ENCODE data around the gene TEX29.

The TEX29 gene

GRCh38 chr13:111319998-111320911 lies at the start of gene TEX29:
TEX29 (plus strand) TSS chr13:111320642; CDS start chr13:111320891, 249 bp downstream.
- DNase-seq: no peak

GRCh38 chr13:111270765-111271698 lies 49.4 kb upstream of the TEX29 start:
- no peak for DNase-seq

GRCh38 chr13:111272117-111272516 lies 48.3 kb upstream of the TEX29 start:
- DNase-seq: no peak

- no peak for DNase-seq
Measured at GRCh38 chr13:111275382-111275781, 45.1 kb upstream of the TEX29 start.

- DNase-seq: no peak
Measured at GRCh38 chr13:111275995-111276618, 44.3 kb upstream of the TEX29 start.

GRCh38 chr13:111278258-111278657 lies 42.2 kb upstream of the TEX29 start:
- no peak for DNase-seq

- no peak for DNase-seq
Measured at GRCh38 chr13:111278743-111279652, 41.4 kb upstream of the TEX29 start.

- DNase-seq: no peak
Measured at GRCh38 chr13:111280226-111280625, 40.2 kb upstream of the TEX29 start.

GRCh38 chr13:111280681-111281585 lies 39.5 kb upstream of the TEX29 start:
- no peak for DNase-seq

- DNase-seq: peak; percentile 56
Measured at GRCh38 chr13:111281751-111282311, 38.6 kb upstream of the TEX29 start.

- peak; percentile 56 for DNase-seq
Measured at GRCh38 chr13:111282425-111282824, 38.0 kb upstream of the TEX29 start.

GRCh38 chr13:111282997-111283396 lies 37.4 kb upstream of the TEX29 start:
- DNase-seq: peak; percentile 48

GRCh38 chr13:111283457-111283856 lies 37.0 kb upstream of the TEX29 start:
- peak; percentile 40 for DNase-seq

- no peak for DNase-seq
Measured at GRCh38 chr13:111283991-111284390, 36.5 kb upstream of the TEX29 start.

- DNase-seq: no peak
Measured at GRCh38 chr13:111284565-111284964, 35.9 kb upstream of the TEX29 start.

- no peak for DNase-seq
Measured at GRCh38 chr13:111286162-111286561, 34.3 kb upstream of the TEX29 start.

GRCh38 chr13:111286749-111287148 lies 33.7 kb upstream of the TEX29 start:
- DNase-seq: no peak

- DNase-seq: no peak
Measured at GRCh38 chr13:111287201-111287600, 33.2 kb upstream of the TEX29 start.

- no peak for DNase-seq
Measured at GRCh38 chr13:111288276-111288675, 32.2 kb upstream of the TEX29 start.

- no peak for DNase-seq
Measured at GRCh38 chr13:111289251-111289650, 31.2 kb upstream of the TEX29 start.

- DNase-seq: no peak
Measured at GRCh38 chr13:111291908-111292307, 28.5 kb upstream of the TEX29 start.
